H1 (cell line): ENCODE data around the gene ZMIZ1. TPM values are rescaled to one million over a fixed set of nuclear protein-coding genes. Genes with fewer than 3 reads are reported as not detected.

Experiments
- CTCF ChIA-PET: fragments of 300-600 bp; sonication (Branson Sonifier 250); formaldehyde crosslinking; loops from one replicate; lab custom pipeline; 2021; ENCODE audit not compliant: partially characterized antibody; lab: Charles Lee
- POLR2A ChIA-PET: fragments of 300-600 bp; sonication (Branson Sonifier 250); formaldehyde crosslinking; loops from one replicate; lab custom pipeline; 2021; ENCODE audit warnings: inconsistent platforms; ENCODE audit not compliant: partially characterized antibody; lab: Charles Lee
- DNase-seq, 2 experiments: peaks; one replicate each; pipeline versions ENCODE4 v3.0.0 to v3.0.0-alpha.2; 2010 to 2022; ENCODE audit warnings: low spot score in 2 of 2, low read depth in 1 of 2, mixed read lengths in 1 of 2
- FAIRE-seq: peaks from 2 replicates; lab custom pipeline; 2011; peaks lifted over from hg19 to GRCh38; lab: Jason Lieb, UNC
- H2AFZ ChIP-seq: 2 replicates; pipeline ENCODE4 v1.8.1; 2012; ENCODE audit warnings: low read length, inconsistent platforms
- H2AK5ac ChIP-seq: 2 replicates; pipeline ENCODE4 v1.6.1; 2013; ENCODE audit warnings: low read depth, low read length
- H2BK120ac ChIP-seq: replicated peaks from 2 replicates; pipeline ENCODE3; 2013; ENCODE audit warnings: low read depth, low read length, inconsistent platforms
- H2BK12ac ChIP-seq: 2 replicates; pipeline ENCODE4 v1.6.1; 2013; ENCODE audit warnings: low read depth, low read length
- H2BK15ac ChIP-seq: 2 replicates; pipeline ENCODE4 v1.6.1; 2013; ENCODE audit warnings: low read length
- H2BK20ac ChIP-seq: 2 replicates; pipeline ENCODE4 v1.6.1; 2013; ENCODE audit warnings: low read length
- H2BK5ac ChIP-seq: 2 replicates; pipeline ENCODE4 v1.6.1; 2013; ENCODE audit warnings: low read depth, low read length
- H3K14ac ChIP-seq: 2 replicates; pipeline ENCODE4 v1.6.1; 2013; ENCODE audit warnings: inconsistent platforms; ENCODE audit not compliant: insufficient read length
- H3K18ac ChIP-seq: 2 replicates; pipeline ENCODE4 v1.6.1; 2013; ENCODE audit warnings: low read length; ENCODE audit errors: extremely low read depth
- H3K23ac ChIP-seq: 2 replicates; pipeline ENCODE4 v1.6.1; 2013; ENCODE audit warnings: inconsistent platforms; ENCODE audit not compliant: insufficient read length
- H3K23me2 ChIP-seq: 2 replicates; pipeline ENCODE4 v1.6.1; 2013; ENCODE audit warnings: low read depth, low read length
- H3K27ac ChIP-seq: 2 replicates; pipeline ENCODE4 v1.6.1; 2011; ENCODE audit warnings: low read depth, low read length, inconsistent platforms
- H3K27me3 ChIP-seq, 4 experiments: replicated peaks in 1 of 4; 1 replicate in 1 of 4; 2 replicates in 3 of 4; pipeline versions ENCODE4 v1.6.1 to v1.8.1; 2011 to 2013; ENCODE audit warnings: low read length in 3 of 4, mild to moderate bottlenecking in 3 of 4, inconsistent platforms in 2 of 4, mixed read lengths in 2 of 4, moderate library complexity in 1 of 4; ENCODE audit not compliant: control insufficient read depth in 3 of 4, insufficient read depth in 3 of 4; ENCODE audit errors: extremely low read depth in 1 of 4
- H3K36me3 ChIP-seq, 4 experiments: 2 replicates each; pipeline versions ENCODE4 v1.6.1 to v1.8.1; 2011 to 2013; ENCODE audit warnings: mild to moderate bottlenecking in 4 of 4, low read length in 3 of 4, moderate library complexity in 2 of 4, control low read depth in 1 of 4, inconsistent platforms in 1 of 4; ENCODE audit not compliant: insufficient read depth in 4 of 4, control insufficient read depth in 2 of 4
- H3K4ac ChIP-seq: replicated peaks from 2 replicates; pipeline ENCODE3; 2013; ENCODE audit warnings: low read length, low read depth, mixed read lengths, inconsistent platforms; ENCODE audit not compliant: insufficient read length
- H3K4me1 ChIP-seq, 4 experiments: replicated peaks in 1 of 4; 1 replicate in 1 of 4; 2 replicates in 3 of 4; pipeline versions ENCODE4 v1.6.1 to v1.8.1; 2011 to 2013; ENCODE audit warnings: low read length in 3 of 4, inconsistent platforms in 2 of 4, mixed read lengths in 1 of 4; ENCODE audit not compliant: insufficient read depth in 4 of 4, control insufficient read depth in 3 of 4
- H3K4me2 ChIP-seq, 2 experiments: 2 replicates each; pipeline versions ENCODE4 v1.6.1 to v1.8.1; 2011 to 2013; ENCODE audit warnings: low read depth in 2 of 2, low read length in 2 of 2, control low read depth in 1 of 2, inconsistent platforms in 1 of 2, mild to moderate bottlenecking in 1 of 2; ENCODE audit not compliant: insufficient read depth in 1 of 2
- H3K4me3 ChIP-seq, 4 experiments: fragments of 200-600, 300-600 bp in 1 of 4; sonication (generic), shearing (Covaris generic), sonication (Bioruptor Twin) in 1 of 4; 2 replicates each; pipeline versions ENCODE4 v1.5.1 to v1.8.1; 2011 to 2016; ENCODE audit warnings: low read length in 4 of 4, low read depth in 3 of 4, control low read depth in 2 of 4, inconsistent platforms in 2 of 4, mild to moderate bottlenecking in 2 of 4, mixed read lengths in 1 of 4, moderate library complexity in 1 of 4; ENCODE audit not compliant: insufficient read depth in 2 of 4; ENCODE audit errors: extremely low read depth in 1 of 4
- H3K56ac ChIP-seq: replicated peaks from 2 replicates; pipeline ENCODE3; 2013; ENCODE audit warnings: low read depth, mild to moderate bottlenecking, mixed read lengths, low read length, inconsistent platforms; ENCODE audit not compliant: insufficient read length
- H3K79me1 ChIP-seq: 2 replicates; pipeline ENCODE4 v1.6.1; 2013; ENCODE audit warnings: low read depth, low read length, control low read depth
- H3K79me2 ChIP-seq, 2 experiments: 2 replicates each; pipeline versions ENCODE4 v1.6.1 to v1.8.1; 2012 to 2013; ENCODE audit warnings: low read length in 2 of 2, mild to moderate bottlenecking in 2 of 2, inconsistent platforms in 1 of 2; ENCODE audit not compliant: insufficient read depth in 2 of 2, control insufficient read depth in 1 of 2
- H3K9ac ChIP-seq, 4 experiments: replicated peaks in 1 of 4; 1 replicate in 1 of 4; 2 replicates in 3 of 4; pipeline versions ENCODE4 v1.6.1 to v1.8.1; 2011 to 2013; ENCODE audit warnings: low read depth in 3 of 4, low read length in 3 of 4, control low read depth in 2 of 4, mild to moderate bottlenecking in 2 of 4, moderate library complexity in 2 of 4, inconsistent platforms in 1 of 4; ENCODE audit errors: extremely low read depth in 1 of 4
- H3K9me3 ChIP-seq, 2 experiments: 2 replicates each; pipeline versions ENCODE4 v1.6.1 to v1.8.1; 2012 to 2013; ENCODE audit warnings: mild to moderate bottlenecking in 2 of 2, moderate library complexity in 2 of 2, control low read depth in 1 of 2, inconsistent platforms in 1 of 2, low read depth in 1 of 2, low read length in 1 of 2, mixed read lengths in 1 of 2; ENCODE audit not compliant: insufficient read depth in 2 of 2
- H4K20me1 ChIP-seq, 2 experiments: replicated peaks in 1 of 2; 2 replicates each; pipeline versions ENCODE3 to v1.8.1; 2011 to 2013; ENCODE audit warnings: inconsistent platforms in 2 of 2, low read length in 2 of 2, mild to moderate bottlenecking in 1 of 2; ENCODE audit not compliant: insufficient read depth in 2 of 2, control insufficient read depth in 1 of 2
- H4K5ac ChIP-seq: 2 replicates; pipeline ENCODE4 v1.6.1; 2013; ENCODE audit warnings: low read length, low read depth, mixed read lengths, inconsistent platforms; ENCODE audit not compliant: insufficient read length
- H4K8ac ChIP-seq: 2 replicates; pipeline ENCODE4 v1.8.0; 2013; ENCODE audit warnings: mild to moderate bottlenecking, moderate library complexity, low read length, inconsistent platforms; ENCODE audit not compliant: insufficient read depth; ENCODE audit errors: extremely low read depth
- H4K91ac ChIP-seq: replicated peaks from 2 replicates; pipeline ENCODE3; 2013; ENCODE audit warnings: low read length, mixed read lengths, inconsistent platforms; ENCODE audit not compliant: insufficient read length
- MAFK ChIP-seq: IDR thresholded peaks from 2 replicates; pipeline ENCODE4 v1.6.1; 2012; ENCODE audit warnings: low read depth, mild to moderate bottlenecking, improper control_type of control experiment, low read length
- SIN3A ChIP-seq, 2 experiments: IDR thresholded peaks in 1 of 2; conservative IDR thresholded peaks in 1 of 2; 2 replicates each; pipeline ENCODE4 v1.6.1; 2011 to 2012; ENCODE audit warnings: low read length in 2 of 2, improper control_type of control experiment in 1 of 2, low read depth in 1 of 2, mild to moderate bottlenecking in 1 of 2
- SP1 ChIP-seq: IDR thresholded peaks from 2 replicates; pipeline ENCODE4 v1.6.1; 2011; ENCODE audit warnings: low read depth, low read length
- SUZ12 ChIP-seq: fragments of 200-600 bp; sonication (generic); IDR thresholded peaks from 2 replicates; pipeline ENCODE4 v1.6.1; 2012; ENCODE audit warnings: mild to moderate bottlenecking, inconsistent platforms, low read length, moderate library complexity, mixed read lengths
- TAF1 ChIP-seq: IDR thresholded peaks from 2 replicates; pipeline ENCODE4 v1.6.1; 2011; ENCODE audit warnings: mild to moderate bottlenecking, low read depth, low read length
- TAF7 ChIP-seq: optimal IDR thresholded peaks from 2 replicates; pipeline ENCODE3; 2011; ENCODE audit warnings: low read depth, mild to moderate bottlenecking, inconsistent platforms, low read length, moderate library complexity, borderline replicate concordance
- WGBS, 2 experiments: shearing (Covaris generic) in 1 of 2; methylation state at CpG; one replicate each; pipeline versions ENCODE4 v1.1.6 to v1.1.7; 2013 to 2015; ENCODE audit warnings: low lambda C conversion rate in 2 of 2, mixed read lengths in 2 of 2, inconsistent platforms in 1 of 2, low coverage in 1 of 2, missing lambda C conversion rate in 1 of 2; ENCODE audit not compliant: insufficient replicate concordance in 2 of 2, insufficient coverage in 1 of 2, insufficient read length in 1 of 2; ENCODE audit errors: extremely low coverage in 1 of 2, missing lambda C conversion rate in 1 of 2; 5-methylcytosine and 5-hydroxymethylcytosine counted together
- polyA plus RNA-seq, 7 experiments: library from polyadenylated mRNA; depleted of rRNA in 3 of 7; stranded (reverse) in 5 of 7; unstranded in 2 of 7; fragments of >200 nt in 5 of 7; fragments of 200-250 nt in 2 of 7; gene quantifications; 1 replicate in 5 of 7; 2 replicates in 1 of 7; 4 replicates in 1 of 7; pipeline versions ENCODE4 v1.2.1 to v1.2.3, GENCODE V29; 2011 to 2013; ENCODE audit warnings: missing spikeins in 2 of 7, mixed read lengths in 2 of 7
- total RNA-seq: library from RNA; stranded (reverse); fragmentation: NEBNext Ultra II Directional; extraction: Animal tissue kit (Norgen Biotek cat#: 25700); gene quantifications from 2 replicates; pipeline ENCODE4 v1.2.1, GENCODE V29; 2021

Gene ZMIZ1
- total and polyA plus RNA-seq, 2 of the 8 experiments (the other 6 are each of a cell fraction or from before 2014, with no cell fraction given) = 8.1 to 28.0 TPM

DNA sequence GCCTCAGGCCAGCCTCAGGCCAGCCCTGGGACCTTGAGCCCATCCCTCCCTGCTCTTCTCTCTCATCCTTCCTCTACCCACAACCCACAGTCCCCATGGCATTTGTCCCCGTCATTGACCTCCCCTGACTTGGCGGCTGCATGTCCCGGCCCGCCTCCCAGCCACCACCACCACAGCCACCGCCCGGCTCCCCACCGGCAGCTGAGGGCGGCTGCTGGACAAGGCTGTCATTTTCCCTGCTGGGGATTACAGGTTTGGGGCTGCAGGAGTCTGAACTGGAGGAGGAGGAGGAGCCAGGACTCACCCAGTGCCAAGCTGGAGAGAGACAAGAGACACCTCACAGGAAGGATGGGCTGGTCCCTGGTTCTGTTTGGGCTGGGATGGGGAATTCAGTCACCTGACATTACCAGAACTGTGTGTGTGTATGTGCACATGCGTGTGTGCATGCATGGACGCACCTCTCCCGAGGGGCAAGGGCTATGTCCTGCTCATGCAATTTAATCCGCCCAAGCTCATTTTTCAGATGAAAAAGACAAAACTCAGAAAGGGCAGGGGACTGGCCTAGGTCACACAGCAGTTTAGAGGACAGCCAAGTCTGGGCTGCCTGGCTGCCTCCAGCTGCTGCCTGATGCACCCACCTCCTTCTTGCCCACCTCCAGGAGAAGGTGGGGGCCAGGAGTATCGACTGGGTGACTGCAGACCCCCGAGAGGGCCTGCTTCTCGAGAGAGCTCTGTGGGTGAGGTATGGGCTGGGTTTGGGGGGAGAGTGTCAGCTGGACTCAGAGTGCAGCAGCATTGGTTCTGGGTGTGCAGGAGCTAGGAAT lies 113.1 kb downstream of the ZMIZ1 start:
- Histone ChIP-seq H4K8ac (no peak overlapping the region), H3K14ac (no peak overlapping the region), H3K9me3 (no peaks in the 10 kb centered on the region), H3K23me2 (no peaks in the 10 kb centered on the region; the same call in 1 of the 2 replicates), H2BK15ac (no peak overlapping the region), H3K4me1 (peaks cover 14 to 32% (median 27%) of the 10 kb centered on the region in 4 experiments), H3K56ac (no peak overlapping the region), H3K36me3 (peaks cover 0 to 2% (median 0%) of the 10 kb centered on the region in 4 experiments; a peak in 3 of 8 replicates), H3K4ac (no peak overlapping the region), H3K79me1 (no peaks in the 10 kb centered on the region; the same call in 1 of the 2 replicates), H3K18ac (no peak overlapping the region; the same call in 1 of the 2 replicates)
- CTCF ChIA-PET = interaction anchor here (0.5 to 32.0 kb wide), 7 partner anchors 11 to 662 kb away, joined by 3 to 396 read pairs (median 3); no protein-coding TSS in a partner anchor
- TF ChIP-seq TAF1 (no peak), SIN3A (conservative IDR thresholded peaks at IDR 0.05 in 1 of 2, IDR thresholded peaks at IDR 0.05 in 1 of 2; ENCODE audit: low read depth in 1 of 2, low read length in 2 of 2) (no peak), SUZ12 (no peak), MAFK (no peak), TAF7 (no peak), SP1 (no peak)
- TF ChIP-seq, all 59 proteins: peak for 0
- 93% methylated on average over 15 of the region's 15 CpGs; no CpG with 5 or more reads in 1 of the 2 experiments for WGBS, 2 experiments
- H3K4me2 ChIP-seq = no peak overlapping the region
- no peak overlapping the region for H4K5ac ChIP-seq
- no peak overlapping the region for H2BK120ac ChIP-seq
- no peak overlapping the region for H4K91ac ChIP-seq
- H2BK20ac ChIP-seq = no peak overlapping the region
- peaks cover 12 to 17% of the 10 kb centered on the region in 2 experiments for H4K20me1 ChIP-seq
- H3K23ac ChIP-seq = no peak overlapping the region
- H3K27me3 ChIP-seq = no peaks in the 10 kb centered on the region; a peak in 1 of 7 replicates
- no peak overlapping the region for H3K9ac ChIP-seq
- H2AFZ ChIP-seq = no peak overlapping the region
- no peak overlapping the region for H2BK12ac ChIP-seq
- no peak for FAIRE-seq
- POLR2A ChIA-PET = interaction anchor here (0.8 to 1.8 kb wide), 5 partner anchors 8 to 110 kb away, joined by 3 read pairs; no protein-coding TSS in a partner anchor
- no peak overlapping the region for H3K4me3 ChIP-seq
- no peak for DNase-seq
- H2AK5ac ChIP-seq = no peak overlapping the region
- H3K79me2 ChIP-seq = no peaks in the 10 kb centered on the region; a peak in 1 of 4 replicates
- H2BK5ac ChIP-seq = no peak overlapping the region
- H3K27ac ChIP-seq = no peak overlapping the region
